ENCODE data around the gene PLXNA2. TPM values are rescaled to one million over a fixed set of nuclear protein-coding genes. Genes with fewer than 3 reads are reported as not detected.

The PLXNA2 gene
- total and polyA plus RNA-seq, 7 donors = 4.4 to 33.6 (median 20.8) TPM

GRCh38 chr1:208156741-208157140 is 87.4 kb downstream of the PLXNA2 start:
- intact Hi-C loops (cut with DNase I) = no loop called here
- Histone ChIP-seq H3K27ac (no peak overlapping the region), H3K27me3 (ENCODE audit: insufficient read depth in 3 of 3, low read length in 2 of 3) (no peaks in the 10 kb centered on the region), H3K4me3 (no peak overlapping the region), H3K36me3 (ENCODE audit: insufficient read depth in 1 of 2, low read depth in 1 of 2) (no peaks in the 10 kb centered on the region), H3K9me3 (no peaks in the 10 kb centered on the region), H3K4me1 (peaks cover 91% of the 10 kb centered on the region)
- DNase-seq (no peak), ATAC-seq (no peak)
- WGBS, 3 donors = 63 to 70% (median 65%) methylated on average over 2 of the region's 2 CpGs
- no peak for TF ChIP-seq CTCF (IDR thresholded peaks at IDR 0.05)

- H3K4me1 ChIP-seq = peaks cover 91% of the 10 kb centered on the region
- H3K27ac ChIP-seq = no peak overlapping the region
- DNase-seq = no peak
- H3K9me3 ChIP-seq = no peaks in the 10 kb centered on the region
- intact Hi-C loops (cut with DNase I) = no loop called here
- H3K4me3 ChIP-seq = no peak overlapping the region
- no peaks in the 10 kb centered on the region for H3K27me3 ChIP-seq (ENCODE audit: insufficient read depth in 3 of 3, low read length in 2 of 3)
- H3K36me3 ChIP-seq (ENCODE audit: insufficient read depth in 1 of 2, low read depth in 1 of 2) = no peaks in the 10 kb centered on the region
- ATAC-seq = no peak
- 92 to 98% (median 95%) methylated on average over 3 of the region's 3 CpGs for WGBS, 3 donors
- no peak for TF ChIP-seq CTCF (IDR thresholded peaks at IDR 0.05)
These were observed 87.9 kb downstream of the PLXNA2 start for GRCh38 chr1:208156310-208156709.

GRCh38 chr1:208154679-208155642 is 89.2 kb downstream of the PLXNA2 start:
- Histone ChIP-seq H3K9me3 (no peaks in the 10 kb centered on the region), H3K4me1 (peaks cover 91% of the 10 kb centered on the region), H3K27me3 (ENCODE audit: insufficient read depth in 3 of 3, low read length in 2 of 3) (no peaks in the 10 kb centered on the region), H3K27ac (no peak overlapping the region), H3K36me3 (ENCODE audit: insufficient read depth in 1 of 2, low read depth in 1 of 2) (no peaks in the 10 kb centered on the region), H3K4me3 (no peak overlapping the region)
- no peak for TF ChIP-seq CTCF (IDR thresholded peaks at IDR 0.05)
- no peak for ATAC-seq
- WGBS, 3 donors = 62 to 76% (median 64%) methylated on average over 15 of the region's 15 CpGs
- intact Hi-C loops (cut with DNase I) = loop anchor here in 1 of 2 donors (5.0 kb wide), 1 partner anchor 67 kb away; no protein-coding TSS in a partner anchor
- DNase-seq = no peak

- Histone ChIP-seq H3K27me3 (ENCODE audit: insufficient read depth in 3 of 3, low read length in 2 of 3) (no peaks in the 10 kb centered on the region), H3K4me1 (peaks cover 91% of the 10 kb centered on the region), H3K4me3 (no peak overlapping the region), H3K27ac (no peak overlapping the region), H3K9me3 (no peaks in the 10 kb centered on the region), H3K36me3 (ENCODE audit: insufficient read depth in 1 of 2, low read depth in 1 of 2) (no peaks in the 10 kb centered on the region)
- ATAC-seq (peak; percentile 22 to 63 (median 52)), DNase-seq (peak in 1 of 2 donors; percentile 73)
- WGBS, 3 donors = 16 to 40% (median 17%) methylated on average over 7 of the region's 7 CpGs
- intact Hi-C loops (cut with DNase I) = loop anchor here in 1 of 2 donors (5.0 kb wide), 1 partner anchor 68 kb away; no protein-coding TSS in a partner anchor
- TF ChIP-seq CTCF (IDR thresholded peaks at IDR 0.05) = no peak
These were observed 90.1 kb downstream of the PLXNA2 start for GRCh38 chr1:208154040-208154439.

Measured in psoas muscle (tissue), 8 donors.